H1 (cell line): Measurements from ENCODE around the gene ETFB. TPM values are rescaled to one million over a fixed set of nuclear protein-coding genes. Genes with fewer than 3 reads are reported as not detected.
A peak's percentile ranks its signal among the peaks of the same experiment; 100 is the strongest.

Source experiments
- CTCF ChIA-PET: fragments of 300-600 bp; sonication (Branson Sonifier 250); formaldehyde crosslinking; loops from one replicate; lab custom pipeline; 2021; ENCODE audit not compliant: partially characterized antibody; lab: Charles Lee
- POLR2A ChIA-PET: fragments of 300-600 bp; sonication (Branson Sonifier 250); formaldehyde crosslinking; loops from one replicate; lab custom pipeline; 2021; ENCODE audit warnings: inconsistent platforms; ENCODE audit not compliant: partially characterized antibody; lab: Charles Lee
- DNase-seq, 2 experiments: peaks; one replicate each; pipeline versions ENCODE4 v3.0.0 to v3.0.0-alpha.2; 2010 to 2022; ENCODE audit warnings: low spot score in 2 of 2, low read depth in 1 of 2, mixed read lengths in 1 of 2
- FAIRE-seq: peaks from 2 replicates; lab custom pipeline; 2011; peaks lifted over from hg19 to GRCh38; lab: Jason Lieb, UNC
- H2AFZ ChIP-seq: 2 replicates; pipeline ENCODE4 v1.8.1; 2012; ENCODE audit warnings: low read length, inconsistent platforms
- H2AK5ac ChIP-seq: 2 replicates; pipeline ENCODE4 v1.6.1; 2013; ENCODE audit warnings: low read depth, low read length
- H2BK120ac ChIP-seq: replicated peaks from 2 replicates; pipeline ENCODE3; 2013; ENCODE audit warnings: low read depth, low read length, inconsistent platforms
- H2BK12ac ChIP-seq: 2 replicates; pipeline ENCODE4 v1.6.1; 2013; ENCODE audit warnings: low read depth, low read length
- H2BK15ac ChIP-seq: 2 replicates; pipeline ENCODE4 v1.6.1; 2013; ENCODE audit warnings: low read length
- H2BK20ac ChIP-seq: 2 replicates; pipeline ENCODE4 v1.6.1; 2013; ENCODE audit warnings: low read length
- H2BK5ac ChIP-seq: 2 replicates; pipeline ENCODE4 v1.6.1; 2013; ENCODE audit warnings: low read depth, low read length
- H3K14ac ChIP-seq: 2 replicates; pipeline ENCODE4 v1.6.1; 2013; ENCODE audit warnings: inconsistent platforms; ENCODE audit not compliant: insufficient read length
- H3K18ac ChIP-seq: 2 replicates; pipeline ENCODE4 v1.6.1; 2013; ENCODE audit warnings: low read length; ENCODE audit errors: extremely low read depth
- H3K23ac ChIP-seq: 2 replicates; pipeline ENCODE4 v1.6.1; 2013; ENCODE audit warnings: inconsistent platforms; ENCODE audit not compliant: insufficient read length
- H3K23me2 ChIP-seq: 2 replicates; pipeline ENCODE4 v1.6.1; 2013; ENCODE audit warnings: low read depth, low read length
- H3K27ac ChIP-seq: 2 replicates; pipeline ENCODE4 v1.6.1; 2011; ENCODE audit warnings: low read depth, low read length, inconsistent platforms
- H3K27me3 ChIP-seq, 4 experiments: replicated peaks in 1 of 4; 1 replicate in 1 of 4; 2 replicates in 3 of 4; pipeline versions ENCODE4 v1.6.1 to v1.8.1; 2011 to 2013; ENCODE audit warnings: low read length in 3 of 4, mild to moderate bottlenecking in 3 of 4, inconsistent platforms in 2 of 4, mixed read lengths in 2 of 4, moderate library complexity in 1 of 4; ENCODE audit not compliant: control insufficient read depth in 3 of 4, insufficient read depth in 3 of 4; ENCODE audit errors: extremely low read depth in 1 of 4
- H3K36me3 ChIP-seq, 4 experiments: 2 replicates each; pipeline versions ENCODE4 v1.6.1 to v1.8.1; 2011 to 2013; ENCODE audit warnings: mild to moderate bottlenecking in 4 of 4, low read length in 3 of 4, moderate library complexity in 2 of 4, control low read depth in 1 of 4, inconsistent platforms in 1 of 4; ENCODE audit not compliant: insufficient read depth in 4 of 4, control insufficient read depth in 2 of 4
- H3K4ac ChIP-seq: replicated peaks from 2 replicates; pipeline ENCODE3; 2013; ENCODE audit warnings: low read length, low read depth, mixed read lengths, inconsistent platforms; ENCODE audit not compliant: insufficient read length
- H3K4me1 ChIP-seq, 4 experiments: replicated peaks in 1 of 4; 1 replicate in 1 of 4; 2 replicates in 3 of 4; pipeline versions ENCODE4 v1.6.1 to v1.8.1; 2011 to 2013; ENCODE audit warnings: low read length in 3 of 4, inconsistent platforms in 2 of 4, mixed read lengths in 1 of 4; ENCODE audit not compliant: insufficient read depth in 4 of 4, control insufficient read depth in 3 of 4
- H3K4me2 ChIP-seq, 2 experiments: 2 replicates each; pipeline versions ENCODE4 v1.6.1 to v1.8.1; 2011 to 2013; ENCODE audit warnings: low read depth in 2 of 2, low read length in 2 of 2, control low read depth in 1 of 2, inconsistent platforms in 1 of 2, mild to moderate bottlenecking in 1 of 2; ENCODE audit not compliant: insufficient read depth in 1 of 2
- H3K4me3 ChIP-seq, 4 experiments: fragments of 200-600, 300-600 bp in 1 of 4; sonication (generic), shearing (Covaris generic), sonication (Bioruptor Twin) in 1 of 4; 2 replicates each; pipeline versions ENCODE4 v1.5.1 to v1.8.1; 2011 to 2016; ENCODE audit warnings: low read length in 4 of 4, low read depth in 3 of 4, control low read depth in 2 of 4, inconsistent platforms in 2 of 4, mild to moderate bottlenecking in 2 of 4, mixed read lengths in 1 of 4, moderate library complexity in 1 of 4; ENCODE audit not compliant: insufficient read depth in 2 of 4; ENCODE audit errors: extremely low read depth in 1 of 4
- H3K56ac ChIP-seq: replicated peaks from 2 replicates; pipeline ENCODE3; 2013; ENCODE audit warnings: low read depth, mild to moderate bottlenecking, mixed read lengths, low read length, inconsistent platforms; ENCODE audit not compliant: insufficient read length
- H3K79me1 ChIP-seq: 2 replicates; pipeline ENCODE4 v1.6.1; 2013; ENCODE audit warnings: low read depth, low read length, control low read depth
- H3K79me2 ChIP-seq, 2 experiments: 2 replicates each; pipeline versions ENCODE4 v1.6.1 to v1.8.1; 2012 to 2013; ENCODE audit warnings: low read length in 2 of 2, mild to moderate bottlenecking in 2 of 2, inconsistent platforms in 1 of 2; ENCODE audit not compliant: insufficient read depth in 2 of 2, control insufficient read depth in 1 of 2
- H3K9ac ChIP-seq, 4 experiments: replicated peaks in 1 of 4; 1 replicate in 1 of 4; 2 replicates in 3 of 4; pipeline versions ENCODE4 v1.6.1 to v1.8.1; 2011 to 2013; ENCODE audit warnings: low read depth in 3 of 4, low read length in 3 of 4, control low read depth in 2 of 4, mild to moderate bottlenecking in 2 of 4, moderate library complexity in 2 of 4, inconsistent platforms in 1 of 4; ENCODE audit errors: extremely low read depth in 1 of 4
- H3K9me3 ChIP-seq, 2 experiments: 2 replicates each; pipeline versions ENCODE4 v1.6.1 to v1.8.1; 2012 to 2013; ENCODE audit warnings: mild to moderate bottlenecking in 2 of 2, moderate library complexity in 2 of 2, control low read depth in 1 of 2, inconsistent platforms in 1 of 2, low read depth in 1 of 2, low read length in 1 of 2, mixed read lengths in 1 of 2; ENCODE audit not compliant: insufficient read depth in 2 of 2
- H4K20me1 ChIP-seq, 2 experiments: replicated peaks in 1 of 2; 2 replicates each; pipeline versions ENCODE3 to v1.8.1; 2011 to 2013; ENCODE audit warnings: inconsistent platforms in 2 of 2, low read length in 2 of 2, mild to moderate bottlenecking in 1 of 2; ENCODE audit not compliant: insufficient read depth in 2 of 2, control insufficient read depth in 1 of 2
- H4K5ac ChIP-seq: 2 replicates; pipeline ENCODE4 v1.6.1; 2013; ENCODE audit warnings: low read length, low read depth, mixed read lengths, inconsistent platforms; ENCODE audit not compliant: insufficient read length
- H4K8ac ChIP-seq: 2 replicates; pipeline ENCODE4 v1.8.0; 2013; ENCODE audit warnings: mild to moderate bottlenecking, moderate library complexity, low read length, inconsistent platforms; ENCODE audit not compliant: insufficient read depth; ENCODE audit errors: extremely low read depth
- H4K91ac ChIP-seq: replicated peaks from 2 replicates; pipeline ENCODE3; 2013; ENCODE audit warnings: low read length, mixed read lengths, inconsistent platforms; ENCODE audit not compliant: insufficient read length
- KDM4A ChIP-seq: IDR thresholded peaks from one replicate; pipeline ENCODE4 v1.7.1; 2012; ENCODE audit warnings: low read depth, mild to moderate bottlenecking, moderate library complexity, low read length, inconsistent platforms; ENCODE audit not compliant: severe bottlenecking
- SAP30 ChIP-seq: fragments of 300-600 bp; sonication (generic); IDR thresholded peaks from 2 replicates; pipeline ENCODE4 v1.7.1; 2012; ENCODE audit warnings: low read length, moderate library complexity, mild to moderate bottlenecking, inconsistent platforms; ENCODE audit not compliant: insufficient read depth, insufficient replicate concordance
- TEAD4 ChIP-seq: IDR thresholded peaks from 2 replicates; pipeline ENCODE4 v1.6.1; 2012; ENCODE audit warnings: low read depth, low read length, inconsistent platforms, mixed read lengths
- WGBS, 2 experiments: shearing (Covaris generic) in 1 of 2; methylation state at CpG; one replicate each; pipeline versions ENCODE4 v1.1.6 to v1.1.7; 2013 to 2015; ENCODE audit warnings: low lambda C conversion rate in 2 of 2, mixed read lengths in 2 of 2, inconsistent platforms in 1 of 2, low coverage in 1 of 2, missing lambda C conversion rate in 1 of 2; ENCODE audit not compliant: insufficient replicate concordance in 2 of 2, insufficient coverage in 1 of 2, insufficient read length in 1 of 2; ENCODE audit errors: extremely low coverage in 1 of 2, missing lambda C conversion rate in 1 of 2; 5-methylcytosine and 5-hydroxymethylcytosine counted together
- polyA plus RNA-seq, 7 experiments: library from polyadenylated mRNA; depleted of rRNA in 3 of 7; stranded (reverse) in 5 of 7; unstranded in 2 of 7; fragments of >200 nt in 5 of 7; fragments of 200-250 nt in 2 of 7; gene quantifications; 1 replicate in 5 of 7; 2 replicates in 1 of 7; 4 replicates in 1 of 7; pipeline versions ENCODE4 v1.2.1 to v1.2.3, GENCODE V29; 2011 to 2013; ENCODE audit warnings: missing spikeins in 2 of 7, mixed read lengths in 2 of 7
- total RNA-seq: library from RNA; stranded (reverse); fragmentation: NEBNext Ultra II Directional; extraction: Animal tissue kit (Norgen Biotek cat#: 25700); gene quantifications from 2 replicates; pipeline ENCODE4 v1.2.1, GENCODE V29; 2021

Gene ETFB
- total and polyA plus RNA-seq, 2 of the 8 experiments (the other 6 are each of a cell fraction or from before 2014, with no cell fraction given), result 40.0 to 66.5 TPM

GRCh38 chr19:51368366-51369282 lies 2.4 kb upstream of the ETFB start, which contains the start of gene CLDND2:
CLDND2 (minus strand) TSS chr19:51369003; CDS start chr19:51368577, 426 bp downstream.
- Histone ChIP-seq H3K23ac (no peak within 1 kb of the TSS), H2BK12ac (no peak within 1 kb of the TSS), H3K4me3 (peak within 1 kb of the TSS; percentile 68 to 97 (median 84)), H4K91ac (peak within 1 kb of the TSS; percentile 100), H3K36me3 (no peaks in the 10 kb centered on the region), H3K18ac (peak within 1 kb of the TSS; percentile 98), H4K20me1 (no peaks in the 10 kb centered on the region), H3K27ac (peak within 1 kb of the TSS; percentile 50; the same call in 1 of the 2 replicates), H2BK120ac (peak within 1 kb of the TSS; percentile 72), H3K9me3 (no peaks in the 10 kb centered on the region), H3K27me3 (no peaks in the 10 kb centered on the region; a peak in 2 of 7 replicates), H3K4me1 (peaks cover 0 to 18% (median 11%) of the 10 kb centered on the region in 4 experiments; a peak in 6 of 7 replicates), H4K8ac (peak within 1 kb of the TSS; percentile 93), H3K9ac (peak within 1 kb of the TSS in 3 of 4 experiments; percentile 35 to 62 (median 56); a peak in 5 of 7 replicates), H2BK20ac (no peak within 1 kb of the TSS), H2AFZ (peak within 1 kb of the TSS; percentile 95; the same call in 1 of the 2 replicates), H3K79me1 (no peaks in the 10 kb centered on the region), H3K79me2 (no peaks in the 10 kb centered on the region), H2AK5ac (peak within 1 kb of the TSS; percentile 48; the same call in 1 of the 2 replicates), H2BK5ac (peak within 1 kb of the TSS; percentile 99), H3K4me2 (peak within 1 kb of the TSS; percentile 75 to 87), H3K56ac (peak within 1 kb of the TSS; percentile 67), H2BK15ac (peak within 1 kb of the TSS; percentile 99; the same call in 1 of the 2 replicates), H3K14ac (no peak within 1 kb of the TSS), H4K5ac (peak within 1 kb of the TSS; percentile 99), H3K23me2 (peaks cover 18% of the 10 kb centered on the region), H3K4ac (peak within 1 kb of the TSS; percentile 93)
- WGBS, 2 experiments, result 83% methylated on average over 19 of the region's 23 CpGs; no CpG with 5 or more reads in 1 of the 2 experiments
- ChIA-PET CTCF (interaction anchor here (0.7 to 2.3 kb wide), 10 partner anchors 14 to 210 kb away, joined by 3 to 7 read pairs (median 4); partner anchors contain the start of genes LIM2, SIGLEC10 and VSIG10L), POLR2A (interaction anchor here (0.6 to 1.8 kb wide), 15 partner anchors 8 to 608 kb away, joined by 3 to 9 read pairs (median 4); partner anchors contain the start of genes C19orf84, LIM2 and VSIG10L)
- FAIRE-seq (no peak), DNase-seq (peak in 1 of 2 experiments; percentile 48)
- TF ChIP-seq TEAD4, result no peak
- peak; percentile 18 for TF ChIP-seq KDM4A
- peak; percentile 18 for TF ChIP-seq SAP30
